Neutrophil (primary cell): ENCODE results near the gene PIMREG.

ENCODE experiments used
- H3K27ac ChIP-seq: fragments of 200-600 bp; sonication (generic); 2 replicates; pipeline ENCODE4 v1.5.1; 2016; ENCODE audit warnings: mild to moderate bottlenecking, moderate library complexity
- H3K27me3 ChIP-seq: fragments of 200-600 bp; sonication (generic); 2 replicates; pipeline ENCODE4 v1.6.0; 2016; ENCODE audit warnings: mild to moderate bottlenecking
- H3K36me3 ChIP-seq: fragments of 200-600 bp; sonication (generic); 2 replicates; pipeline ENCODE4 v1.5.1; 2017
- H3K4me1 ChIP-seq, 2 experiments: fragments of 200-600 bp in 1 of 2; sonication (generic) in 1 of 2; 1 replicate in 1 of 2; 2 replicates in 1 of 2; pipeline versions ENCODE4 v1.5.1 to v1.6.1; 2013 to 2016; ENCODE audit warnings: low read depth in 1 of 2, low read length in 1 of 2, mild to moderate bottlenecking in 1 of 2, moderate library complexity in 1 of 2; ENCODE audit not compliant: control insufficient read depth in 1 of 2, insufficient read depth in 1 of 2
- H3K4me3 ChIP-seq, 2 experiments: fragments of 200-600 bp in 1 of 2; sonication (generic) in 1 of 2; 1 replicate in 1 of 2; 2 replicates in 1 of 2; pipeline ENCODE4 v1.5.1; 2013 to 2016; ENCODE audit warnings: low read depth in 1 of 2, low read length in 1 of 2, mild to moderate bottlenecking in 1 of 2, moderate library complexity in 1 of 2
- H3K9me3 ChIP-seq: fragments of 200-600 bp; sonication (generic); 2 replicates; pipeline ENCODE4 v1.5.1; 2016
- CTCF ChIP-seq: fragments of 200-600 bp; sonication (generic); IDR thresholded peaks from 2 replicates; pipeline ENCODE4 v1.5.1; 2016; ENCODE audit warnings: antibody characterized with exemption

Gene PIMREG

GRCh38 chr17:6458460-6458950, 14.2 kb downstream of the PIMREG start:
- peaks cover 52% of the 10 kb centered on the region for H3K27me3 ChIP-seq
- H3K9me3 ChIP-seq, result no peaks in the 10 kb centered on the region
- TF ChIP-seq CTCF, result no peak
- no peak overlapping the region for H3K4me3 ChIP-seq
- no peak overlapping the region for H3K27ac ChIP-seq
- no peaks in the 10 kb centered on the region for H3K36me3 ChIP-seq
- no peaks in the 10 kb centered on the region for H3K4me1 ChIP-seq

- Histone ChIP-seq H3K27me3 (peaks cover 31% of the 10 kb centered on the region), H3K36me3 (no peaks in the 10 kb centered on the region), H3K4me3 (no peak overlapping the region), H3K9me3 (no peaks in the 10 kb centered on the region), H3K4me1 (no peaks in the 10 kb centered on the region), H3K27ac (no peak overlapping the region)
- no peak for TF ChIP-seq CTCF
Measured at GRCh38 chr17:6460531-6461161, 16.4 kb downstream of the PIMREG start.

DNA sequence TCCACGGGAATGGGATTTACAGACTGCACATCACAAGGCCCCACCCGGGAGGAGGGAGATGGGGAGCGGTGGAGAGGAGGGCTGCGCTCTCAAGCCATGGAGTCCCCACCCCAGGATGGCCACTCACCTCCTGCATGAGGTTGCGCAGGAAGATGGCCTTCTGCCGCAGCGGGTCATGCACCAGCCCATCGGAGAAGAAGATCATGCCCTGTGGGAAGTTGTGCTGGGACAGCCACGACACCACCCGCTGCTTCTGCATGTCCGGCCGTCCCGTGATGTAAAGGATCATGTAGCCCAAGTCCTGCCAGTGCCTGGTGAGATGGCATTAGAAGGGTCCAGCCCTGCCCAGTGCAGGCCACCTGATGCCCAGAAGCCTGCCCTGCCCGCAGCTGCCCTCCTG, 17.0 kb downstream of the PIMREG start:
- no peaks in the 10 kb centered on the region for H3K9me3 ChIP-seq
- no peak for TF ChIP-seq CTCF
- H3K4me1 ChIP-seq, result no peaks in the 10 kb centered on the region
- H3K27ac ChIP-seq, result no peak overlapping the region
- H3K4me3 ChIP-seq, result no peak overlapping the region
- no peaks in the 10 kb centered on the region for H3K36me3 ChIP-seq
- peaks cover 25% of the 10 kb centered on the region for H3K27me3 ChIP-seq

DNA sequence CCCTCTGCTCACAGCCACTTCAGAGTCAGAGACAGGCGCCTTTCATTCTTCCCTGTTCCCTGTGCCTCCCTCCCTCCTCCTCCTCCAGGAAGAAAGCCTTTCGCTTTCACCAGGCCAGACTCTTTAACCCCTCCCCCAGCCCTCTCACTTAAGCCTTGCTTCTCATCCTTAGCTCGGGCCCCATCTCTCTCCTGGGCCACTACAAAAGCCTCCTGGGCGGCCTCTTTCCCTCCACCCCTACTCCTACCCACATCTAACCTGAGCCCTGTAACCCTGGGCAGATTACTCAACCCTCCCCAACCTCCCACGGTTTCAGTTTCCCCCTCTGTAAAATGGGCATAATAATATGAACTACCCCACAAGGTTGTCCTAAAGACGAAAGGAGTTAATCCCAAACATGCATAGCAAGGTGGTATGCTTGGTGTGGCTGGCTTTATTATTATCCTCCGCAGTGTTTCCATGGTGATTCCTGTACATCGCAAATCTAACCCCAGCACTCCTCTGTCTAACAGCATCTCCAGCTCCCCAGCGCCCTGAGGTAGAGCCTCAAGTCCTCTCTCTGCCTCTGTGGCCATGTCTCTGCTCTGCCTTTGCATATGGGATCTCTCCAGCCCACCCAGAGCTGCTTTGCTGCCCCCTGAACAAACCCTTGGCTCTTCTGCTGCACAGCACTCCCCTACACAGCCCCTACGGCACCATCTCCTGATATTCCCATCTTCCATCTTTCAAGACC, 17.7 kb downstream of the PIMREG start:
- Histone ChIP-seq H3K4me1 (no peaks in the 10 kb centered on the region), H3K36me3 (no peaks in the 10 kb centered on the region), H3K4me3 (no peak overlapping the region), H3K27ac (no peak overlapping the region), H3K27me3 (peaks cover 17% of the 10 kb centered on the region), H3K9me3 (no peaks in the 10 kb centered on the region)
- no peak for TF ChIP-seq CTCF

GRCh38 chr17:6462692-6463091, 18.4 kb downstream of the PIMREG start:
- H3K27me3 ChIP-seq, result peaks cover 10% of the 10 kb centered on the region
- TF ChIP-seq CTCF, result no peak
- no peaks in the 10 kb centered on the region for H3K4me1 ChIP-seq
- no peaks in the 10 kb centered on the region for H3K36me3 ChIP-seq
- H3K9me3 ChIP-seq, result no peaks in the 10 kb centered on the region
- no peak overlapping the region for H3K27ac ChIP-seq
- H3K4me3 ChIP-seq, result no peak overlapping the region
